Hepatocyte (in vitro differentiated cells): ENCODE measurements around the gene ADORA2A.

ENCODE experiments used
- EZH2 ChIP-seq: fragments of 200-600 bp; sonication (generic); IDR thresholded peaks from 2 replicates; pipeline ENCODE4 v1.6.1; 2016; ENCODE audit warnings: antibody characterized with exemption, mild to moderate bottlenecking, borderline replicate concordance
- EZH2phosphoT487 ChIP-seq: fragments of 200-600 bp; sonication (generic); IDR thresholded peaks from one replicate; pipeline ENCODE4 v1.6.1; 2018; ENCODE audit warnings: antibody characterized with exemption, mild to moderate bottlenecking, low read depth, moderate library complexity; ENCODE audit not compliant: unreplicated experiment, severe bottlenecking
- TF ChIP-seq, protein P1 (sequence below): fragments of 200-600 bp; sonication (generic); IDR thresholded peaks from 2 replicates; pipeline ENCODE4 v1.5.1; 2016; ENCODE audit warnings: antibody characterized with exemption, mild to moderate bottlenecking; ENCODE audit not compliant: poor library complexity

DNA sequence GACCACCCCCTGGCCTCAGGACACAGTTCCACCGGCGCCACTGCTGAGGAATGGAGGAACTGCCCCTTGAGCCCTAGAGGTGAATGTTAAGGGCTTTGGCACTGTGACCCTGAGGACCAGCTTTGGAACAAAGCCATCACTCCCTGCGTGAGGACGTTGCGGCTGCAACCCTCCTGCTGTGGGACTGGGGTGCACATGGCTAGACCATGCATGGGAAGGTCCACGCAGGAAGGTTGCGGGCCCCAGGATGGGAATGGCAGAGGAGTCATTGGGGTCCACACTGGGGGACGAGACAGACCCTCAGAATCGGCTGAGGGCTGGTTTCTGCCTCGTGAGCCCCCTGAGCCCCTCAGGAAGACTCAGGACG is 6.4 kb upstream of the ADORA2A start:
- TF ChIP-seq EZH2 (no peak), EZH2phosphoT487 (no peak)
- TF ChIP-seq, protein P1, sequence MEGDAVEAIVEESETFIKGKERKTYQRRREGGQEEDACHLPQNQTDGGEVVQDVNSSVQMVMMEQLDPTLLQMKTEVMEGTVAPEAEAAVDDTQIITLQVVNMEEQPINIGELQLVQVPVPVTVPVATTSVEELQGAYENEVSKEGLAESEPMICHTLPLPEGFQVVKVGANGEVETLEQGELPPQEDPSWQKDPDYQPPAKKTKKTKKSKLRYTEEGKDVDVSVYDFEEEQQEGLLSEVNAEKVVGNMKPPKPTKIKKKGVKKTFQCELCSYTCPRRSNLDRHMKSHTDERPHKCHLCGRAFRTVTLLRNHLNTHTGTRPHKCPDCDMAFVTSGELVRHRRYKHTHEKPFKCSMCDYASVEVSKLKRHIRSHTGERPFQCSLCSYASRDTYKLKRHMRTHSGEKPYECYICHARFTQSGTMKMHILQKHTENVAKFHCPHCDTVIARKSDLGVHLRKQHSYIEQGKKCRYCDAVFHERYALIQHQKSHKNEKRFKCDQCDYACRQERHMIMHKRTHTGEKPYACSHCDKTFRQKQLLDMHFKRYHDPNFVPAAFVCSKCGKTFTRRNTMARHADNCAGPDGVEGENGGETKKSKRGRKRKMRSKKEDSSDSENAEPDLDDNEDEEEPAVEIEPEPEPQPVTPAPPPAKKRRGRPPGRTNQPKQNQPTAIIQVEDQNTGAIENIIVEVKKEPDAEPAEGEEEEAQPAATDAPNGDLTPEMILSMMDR, result no peak
